Measurements from ENCODE around the gene GRK5. TPM values are rescaled to one million over a fixed set of nuclear protein-coding genes. Genes with fewer than 3 reads are reported as not detected.

The GRK5 gene
- total RNA-seq, 1 experiment from 2014 or later, result 29.0 TPM

- ChIA-PET POLR2A (interaction anchor here (0.6 kb wide), 1 partner anchor 42 kb away, joined by 4 read pairs; no protein-coding TSS in a partner anchor), CTCF (no interaction called here)
- no peak for TF ChIP-seq POLR2AphosphoS5 (IDR thresholded peaks at IDR 0.05; ENCODE audit: low read depth, low read length)
- TF ChIP-seq SIN3A (IDR thresholded peaks at IDR 0.05; ENCODE audit: borderline replicate concordance, insufficient read depth, low read depth, low read length), result no peak
- no peak for TF ChIP-seq TCF7L2 (IDR thresholded peaks at IDR 0.05; ENCODE audit: low read depth, low read length)
- TF ChIP-seq CTCF (IDR thresholded peaks at IDR 0.05), result no peak
- no peak for TF ChIP-seq REST (IDR thresholded peaks at IDR 0.05; ENCODE audit: insufficient read depth in 1 of 2, low read depth in 2 of 2, low read length in 1 of 2)
- intact Hi-C loops (cut with micrococcal nuclease; ENCODE audit: unreplicated experiment), result no loop called here
- H3K36me3 ChIP-seq (ENCODE audit: control insufficient read depth, insufficient read depth, low read length), result no peaks in the 10 kb centered on the region
- no peaks in the 10 kb centered on the region for H3K4me1 ChIP-seq (ENCODE audit: control insufficient read depth, insufficient read depth, low read length)
- DNase-seq (ENCODE audit: low read depth, low spot score) (no peak), ATAC-seq (no peak)
- H3K9me3 ChIP-seq (ENCODE audit: control insufficient read depth, insufficient read depth, low read depth, low read length), result no peaks in the 10 kb centered on the region
- no peak overlapping the region for H3K27ac ChIP-seq (ENCODE audit: low read length)
- in situ Hi-C loops (cut with HindIII; ENCODE audit: low pct_unique_long_range_greater_than_20kb, low sequenced_read_pairs), result no loop called here
- no peak overlapping the region for H3K4me3 ChIP-seq (ENCODE audit: low read depth in 2 of 2, low read length in 2 of 2)
- H3K27me3 ChIP-seq (ENCODE audit: control insufficient read depth, insufficient read depth, low read length), result no peaks in the 10 kb centered on the region
- BruUV-seq (replicated peaks), result no TSS peak
These were observed 198.1 kb downstream of the GRK5 start for GRCh38 chr10:119405520-119405807.

GRCh38 chr10:119406137-119406536 lies 198.8 kb downstream of the GRK5 start:
- in situ Hi-C loops (cut with HindIII; ENCODE audit: low pct_unique_long_range_greater_than_20kb, low sequenced_read_pairs), result no loop called here
- Histone ChIP-seq H3K27ac (ENCODE audit: low read length) (no peak overlapping the region), H3K27me3 (ENCODE audit: control insufficient read depth, insufficient read depth, low read length) (no peaks in the 10 kb centered on the region), H3K9me3 (ENCODE audit: control insufficient read depth, insufficient read depth, low read depth, low read length) (no peaks in the 10 kb centered on the region), H3K4me1 (ENCODE audit: control insufficient read depth, insufficient read depth, low read length) (no peaks in the 10 kb centered on the region), H3K4me3 (ENCODE audit: low read depth in 2 of 2, low read length in 2 of 2) (no peak overlapping the region), H3K36me3 (ENCODE audit: control insufficient read depth, insufficient read depth, low read length) (no peaks in the 10 kb centered on the region)
- no peak for TF ChIP-seq REST (IDR thresholded peaks at IDR 0.05; ENCODE audit: insufficient read depth in 1 of 2, low read depth in 2 of 2, low read length in 1 of 2)
- no peak for TF ChIP-seq CTCF (IDR thresholded peaks at IDR 0.05)
- no peak for TF ChIP-seq SIN3A (IDR thresholded peaks at IDR 0.05; ENCODE audit: borderline replicate concordance, insufficient read depth, low read depth, low read length)
- no peak for TF ChIP-seq TCF7L2 (IDR thresholded peaks at IDR 0.05; ENCODE audit: low read depth, low read length)
- TF ChIP-seq POLR2AphosphoS5 (IDR thresholded peaks at IDR 0.05; ENCODE audit: low read depth, low read length), result no peak
- POLR2A ChIA-PET, result no interaction called here
- DNase-seq (ENCODE audit: low read depth, low spot score) (no peak), ATAC-seq (no peak)
- intact Hi-C loops (cut with micrococcal nuclease; ENCODE audit: unreplicated experiment), result no loop called here
- CTCF ChIA-PET, result interaction anchor here (1.1 kb wide), 2 partner anchors 50 to 199 kb away, joined by 3 to 4 read pairs; no protein-coding TSS in a partner anchor
- no TSS peak for BruUV-seq (replicated peaks)

Measured in Panc1 (cell line).